Glutamatergic neuron (in vitro differentiated cells): ENCODE data around the gene FBXL7. TPM values are rescaled to one million over a fixed set of nuclear protein-coding genes. Genes with fewer than 3 reads are reported as not detected.

Experiments used
- DNase-seq: peaks from one replicate; pipeline ENCODE4 v3.0.0; 2022
- H3K27ac Mint-ChIP-seq: one replicate; pipeline ENCODE4 v1.8.0; 2020; ENCODE audit warnings: mild to moderate bottlenecking, mixed read lengths, inconsistent platforms; ENCODE audit not compliant: unreplicated experiment
- H3K27me3 Mint-ChIP-seq: one replicate; pipeline ENCODE4 v1.8.0; 2020; ENCODE audit warnings: mild to moderate bottlenecking, moderate library complexity, mixed read lengths, inconsistent platforms; ENCODE audit not compliant: unreplicated experiment
- H3K36me3 Mint-ChIP-seq: one replicate; pipeline ENCODE4 v1.8.0; 2020; ENCODE audit warnings: mild to moderate bottlenecking, mixed read lengths, inconsistent platforms; ENCODE audit not compliant: unreplicated experiment
- H3K4me1 Mint-ChIP-seq: one replicate; pipeline ENCODE4 v1.8.0; 2020; ENCODE audit warnings: mild to moderate bottlenecking, low read depth, mixed read lengths, inconsistent platforms; ENCODE audit not compliant: unreplicated experiment
- H3K4me3 Mint-ChIP-seq: one replicate; pipeline ENCODE4 v1.8.0; 2020; ENCODE audit warnings: mild to moderate bottlenecking, mixed read lengths, inconsistent platforms; ENCODE audit not compliant: unreplicated experiment
- H3K9me3 Mint-ChIP-seq: one replicate; pipeline ENCODE4 v1.8.0; 2020; ENCODE audit warnings: mild to moderate bottlenecking, moderate library complexity, mixed read lengths, inconsistent platforms; ENCODE audit not compliant: unreplicated experiment
- total RNA-seq: library from RNA; stranded (reverse); fragmentation: NEBNext Ultra II Directional; extraction: Animal tissue kit (Norgen Biotek cat#: 25700); gene quantifications from one replicate; pipeline ENCODE4 v1.2.1, GENCODE V29; 2021; ENCODE audit not compliant: unreplicated experiment
- TF ChIP-seq, protein P1 (sequence below): fragments of 200-600 bp; sonication (generic); IDR thresholded peaks from one replicate; pipeline ENCODE4 v1.5.0; 2021; ENCODE audit not compliant: partially characterized antibody, unreplicated experiment

The FBXL7 gene
- total RNA-seq, 1 donor from 2014 or later, result 25.3 TPM

DNA sequence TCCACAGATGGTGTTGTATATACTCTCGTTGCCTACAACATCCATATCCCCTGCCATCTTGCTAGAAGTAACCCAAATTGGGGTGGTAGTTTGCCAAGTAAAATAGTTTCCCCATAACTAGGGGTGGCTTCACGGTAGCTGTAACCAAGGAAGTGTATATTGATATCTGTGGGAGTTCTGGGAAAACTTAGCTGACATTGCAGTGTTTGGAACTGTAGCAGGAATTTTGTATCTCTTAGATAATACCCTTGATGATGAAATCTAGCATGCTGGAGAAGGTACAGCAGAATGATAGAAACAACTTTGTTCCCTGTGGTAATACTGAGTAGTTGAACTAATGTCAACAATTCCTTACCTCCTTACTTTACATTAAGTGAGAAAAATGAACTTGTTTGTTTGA, 29.8 kb downstream of the FBXL7 start:
- H3K27ac Mint-ChIP-seq, result no peak overlapping the region

DNA sequence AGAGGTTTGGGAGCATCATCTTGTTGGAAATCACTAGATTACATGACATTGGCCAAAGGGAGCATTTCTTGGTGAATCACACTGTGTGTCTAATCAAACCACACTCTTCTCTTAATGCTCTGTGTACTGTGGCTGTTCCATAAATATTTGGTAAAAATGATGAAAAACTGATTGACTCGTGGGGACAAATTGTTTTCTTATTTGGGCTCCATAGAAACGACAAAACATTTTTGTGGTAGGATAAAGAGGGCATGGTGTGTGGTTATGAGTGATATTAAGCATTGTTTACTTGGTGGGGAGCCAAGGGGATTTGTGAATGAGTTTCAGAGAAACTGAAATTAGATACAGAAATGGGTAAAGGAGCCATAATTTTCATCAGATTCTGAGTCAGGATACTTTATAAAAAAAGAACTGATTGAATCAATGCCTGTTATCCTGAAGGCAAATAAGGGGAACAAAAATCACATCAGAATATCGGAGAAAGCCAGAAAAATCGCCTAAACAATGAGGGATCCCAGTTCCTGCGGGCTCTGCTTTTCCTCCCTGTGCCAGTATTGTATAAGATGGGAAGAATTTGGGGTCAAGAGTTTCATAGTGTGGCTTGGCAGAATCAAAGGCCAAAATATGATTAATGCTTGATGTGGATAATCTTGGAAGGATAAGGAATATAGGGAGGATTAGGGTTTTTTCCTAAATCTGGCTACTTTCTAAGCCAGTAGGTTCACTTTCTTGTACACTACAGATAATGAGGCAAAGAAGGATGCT, 33.3 kb downstream of the FBXL7 start:
- H3K27me3 Mint-ChIP-seq, result no peaks in the 10 kb centered on the region
- H3K36me3 Mint-ChIP-seq, result peaks cover 22% of the 10 kb centered on the region
- TF ChIP-seq, protein P1, sequence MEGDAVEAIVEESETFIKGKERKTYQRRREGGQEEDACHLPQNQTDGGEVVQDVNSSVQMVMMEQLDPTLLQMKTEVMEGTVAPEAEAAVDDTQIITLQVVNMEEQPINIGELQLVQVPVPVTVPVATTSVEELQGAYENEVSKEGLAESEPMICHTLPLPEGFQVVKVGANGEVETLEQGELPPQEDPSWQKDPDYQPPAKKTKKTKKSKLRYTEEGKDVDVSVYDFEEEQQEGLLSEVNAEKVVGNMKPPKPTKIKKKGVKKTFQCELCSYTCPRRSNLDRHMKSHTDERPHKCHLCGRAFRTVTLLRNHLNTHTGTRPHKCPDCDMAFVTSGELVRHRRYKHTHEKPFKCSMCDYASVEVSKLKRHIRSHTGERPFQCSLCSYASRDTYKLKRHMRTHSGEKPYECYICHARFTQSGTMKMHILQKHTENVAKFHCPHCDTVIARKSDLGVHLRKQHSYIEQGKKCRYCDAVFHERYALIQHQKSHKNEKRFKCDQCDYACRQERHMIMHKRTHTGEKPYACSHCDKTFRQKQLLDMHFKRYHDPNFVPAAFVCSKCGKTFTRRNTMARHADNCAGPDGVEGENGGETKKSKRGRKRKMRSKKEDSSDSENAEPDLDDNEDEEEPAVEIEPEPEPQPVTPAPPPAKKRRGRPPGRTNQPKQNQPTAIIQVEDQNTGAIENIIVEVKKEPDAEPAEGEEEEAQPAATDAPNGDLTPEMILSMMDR, result no peak
- no peak for DNase-seq
- H3K4me3 Mint-ChIP-seq, result no peak overlapping the region
- no peak overlapping the region for H3K27ac Mint-ChIP-seq
- peaks cover 5% of the 10 kb centered on the region for H3K9me3 Mint-ChIP-seq
- H3K4me1 Mint-ChIP-seq, result peaks cover 16% of the 10 kb centered on the region

More for the DNA sequence above, 29.8 kb downstream of the FBXL7 start:
- TF ChIP-seq, protein P1, result no peak
- no peaks in the 10 kb centered on the region for H3K9me3 Mint-ChIP-seq
- H3K4me3 Mint-ChIP-seq, result no peak overlapping the region
- H3K4me1 Mint-ChIP-seq, result peaks cover 13% of the 10 kb centered on the region
- H3K36me3 Mint-ChIP-seq, result peaks cover 6% of the 10 kb centered on the region
- no peaks in the 10 kb centered on the region for H3K27me3 Mint-ChIP-seq
- no peak for DNase-seq

DNA sequence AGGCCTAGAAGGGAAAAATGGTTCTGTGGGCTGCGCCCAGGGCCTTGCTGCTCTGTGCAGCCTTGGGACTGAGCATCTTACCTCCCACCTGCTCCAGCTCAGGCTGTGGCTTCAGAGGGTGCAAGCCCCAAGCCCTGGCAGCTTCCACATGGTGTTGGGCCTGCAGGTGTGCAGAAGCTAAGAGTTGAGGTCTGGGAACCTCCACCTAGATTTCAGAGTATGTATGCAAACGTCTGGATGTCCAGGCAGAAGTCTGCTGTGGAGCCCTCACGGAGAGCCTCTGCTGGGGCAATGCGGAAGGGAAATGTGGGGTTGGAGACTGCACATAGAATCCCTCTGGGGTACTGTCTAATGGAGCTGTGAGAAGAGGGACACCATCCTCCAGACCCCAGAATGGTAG, 36.0 kb downstream of the FBXL7 start:
- Mint-ChIP-seq H3K27ac (no peak overlapping the region), H3K4me1 (peaks cover 28% of the 10 kb centered on the region), H3K4me3 (no peak overlapping the region), H3K36me3 (peaks cover 22% of the 10 kb centered on the region), H3K27me3 (peaks cover under 1% of the 10 kb centered on the region), H3K9me3 (peaks cover 8% of the 10 kb centered on the region)
- TF ChIP-seq, protein P1, result no peak
- no peak for DNase-seq

DNA sequence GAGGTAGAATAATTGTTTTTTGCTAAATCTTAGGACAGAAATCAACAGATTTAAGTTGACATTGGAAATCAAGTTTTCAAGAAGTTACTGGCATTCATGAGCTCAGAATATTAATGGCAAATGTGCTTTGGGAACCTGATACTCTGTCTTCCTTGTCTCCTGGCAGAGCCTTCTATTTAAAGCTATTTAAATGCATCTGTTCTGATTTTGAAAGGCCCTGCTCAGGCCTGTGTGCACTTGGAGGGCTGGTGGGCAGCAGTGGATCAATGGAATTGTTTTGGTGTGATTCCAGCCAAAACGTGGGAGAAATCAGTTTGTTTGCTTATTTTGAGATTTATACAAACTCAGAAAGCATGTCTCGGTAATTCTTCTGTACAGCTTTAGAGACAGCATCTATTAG, 38.5 kb downstream of the FBXL7 start:
- peaks cover 18% of the 10 kb centered on the region for H3K36me3 Mint-ChIP-seq
- DNase-seq, result no peak
- H3K9me3 Mint-ChIP-seq, result peaks cover 8% of the 10 kb centered on the region
- TF ChIP-seq, protein P1, result no peak
- peak overlapping the region; percentile 90 for H3K27ac Mint-ChIP-seq
- peaks cover 4% of the 10 kb centered on the region for H3K27me3 Mint-ChIP-seq
- peaks cover 20% of the 10 kb centered on the region for H3K4me1 Mint-ChIP-seq
- peak overlapping the region; percentile 80 for H3K4me3 Mint-ChIP-seq

DNA sequence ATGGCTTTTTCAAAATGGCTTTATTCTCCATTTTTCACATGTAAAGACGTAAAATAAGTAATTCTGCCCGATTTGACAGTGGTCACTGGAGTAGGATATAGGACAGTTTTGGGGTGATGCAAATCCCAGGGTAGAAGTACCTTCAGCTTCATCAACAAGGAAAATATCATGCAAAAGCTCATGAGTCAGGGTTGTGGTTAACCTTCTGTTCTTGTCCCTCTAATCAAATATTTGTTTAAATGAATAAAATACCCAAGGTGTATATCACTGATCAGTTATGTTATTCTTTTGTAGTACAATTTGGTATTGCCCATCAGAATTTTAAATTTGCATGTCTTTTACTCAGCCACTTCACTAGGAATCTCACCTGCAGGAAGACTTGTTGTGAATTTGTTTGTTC, 40.0 kb downstream of the FBXL7 start:
- TF ChIP-seq, protein P1, result no peak
- no peak for DNase-seq
- Mint-ChIP-seq H3K9me3 (peaks cover 10% of the 10 kb centered on the region), H3K4me1 (peaks cover 22% of the 10 kb centered on the region), H3K27me3 (peaks cover 4% of the 10 kb centered on the region), H3K4me3 (no peak overlapping the region), H3K27ac (peak overlapping the region; percentile 53), H3K36me3 (peaks cover 16% of the 10 kb centered on the region)
